ENCODE results near the gene NCOA7.

DNA sequence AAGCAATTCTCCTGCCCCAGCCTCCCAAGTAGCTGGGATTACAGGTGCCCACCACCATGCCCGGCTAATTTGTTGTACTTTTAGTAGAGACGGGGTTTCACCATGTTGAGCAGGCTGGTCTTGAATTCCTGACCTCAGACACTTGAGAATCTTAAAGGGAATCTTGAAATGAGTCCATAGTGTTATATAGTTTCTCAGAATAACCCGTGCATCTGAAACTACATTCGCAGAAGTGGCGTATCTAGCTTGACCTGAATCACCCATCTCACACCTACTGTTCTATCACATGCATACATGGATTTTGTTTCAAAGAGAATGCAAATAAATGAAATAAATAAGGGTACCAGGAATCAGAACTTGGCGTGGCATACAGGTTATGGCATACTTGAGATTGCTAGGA is 65.0 kb downstream of the NCOA7 start:
- TF ChIP-seq EZH2 (IDR thresholded peaks at IDR 0.05; ENCODE audit: borderline replicate concordance, control insufficient read depth, low read depth, low read length) (no peak), BRCA1 (IDR thresholded peaks at IDR 0.05; ENCODE audit: low read depth, low read length) (no peak), SREBF2 (IDR thresholded peaks at IDR 0.05; ENCODE audit: low read length) (no peak), POLR2A (IDR thresholded peaks at IDR 0.05; ENCODE audit: low read depth, low read length) (no peak), SPI1 (IDR thresholded peaks at IDR 0.05; ENCODE audit: borderline replicate concordance, insufficient read depth, low read depth, low read length) (no peak), JUNB (IDR thresholded peaks at IDR 0.05) (no peak), HDAC6 (IDR thresholded peaks at IDR 0.05; ENCODE audit: unreplicated experiment) (no peak)
- TF ChIP-seq, protein P1, sequence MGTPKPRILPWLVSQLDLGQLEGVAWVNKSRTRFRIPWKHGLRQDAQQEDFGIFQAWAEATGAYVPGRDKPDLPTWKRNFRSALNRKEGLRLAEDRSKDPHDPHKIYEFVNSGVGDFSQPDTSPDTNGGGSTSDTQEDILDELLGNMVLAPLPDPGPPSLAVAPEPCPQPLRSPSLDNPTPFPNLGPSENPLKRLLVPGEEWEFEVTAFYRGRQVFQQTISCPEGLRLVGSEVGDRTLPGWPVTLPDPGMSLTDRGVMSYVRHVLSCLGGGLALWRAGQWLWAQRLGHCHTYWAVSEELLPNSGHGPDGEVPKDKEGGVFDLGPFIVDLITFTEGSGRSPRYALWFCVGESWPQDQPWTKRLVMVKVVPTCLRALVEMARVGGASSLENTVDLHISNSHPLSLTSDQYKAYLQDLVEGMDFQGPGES (IDR thresholded peaks at IDR 0.05), result no peak
- TF ChIP-seq, protein P2, sequence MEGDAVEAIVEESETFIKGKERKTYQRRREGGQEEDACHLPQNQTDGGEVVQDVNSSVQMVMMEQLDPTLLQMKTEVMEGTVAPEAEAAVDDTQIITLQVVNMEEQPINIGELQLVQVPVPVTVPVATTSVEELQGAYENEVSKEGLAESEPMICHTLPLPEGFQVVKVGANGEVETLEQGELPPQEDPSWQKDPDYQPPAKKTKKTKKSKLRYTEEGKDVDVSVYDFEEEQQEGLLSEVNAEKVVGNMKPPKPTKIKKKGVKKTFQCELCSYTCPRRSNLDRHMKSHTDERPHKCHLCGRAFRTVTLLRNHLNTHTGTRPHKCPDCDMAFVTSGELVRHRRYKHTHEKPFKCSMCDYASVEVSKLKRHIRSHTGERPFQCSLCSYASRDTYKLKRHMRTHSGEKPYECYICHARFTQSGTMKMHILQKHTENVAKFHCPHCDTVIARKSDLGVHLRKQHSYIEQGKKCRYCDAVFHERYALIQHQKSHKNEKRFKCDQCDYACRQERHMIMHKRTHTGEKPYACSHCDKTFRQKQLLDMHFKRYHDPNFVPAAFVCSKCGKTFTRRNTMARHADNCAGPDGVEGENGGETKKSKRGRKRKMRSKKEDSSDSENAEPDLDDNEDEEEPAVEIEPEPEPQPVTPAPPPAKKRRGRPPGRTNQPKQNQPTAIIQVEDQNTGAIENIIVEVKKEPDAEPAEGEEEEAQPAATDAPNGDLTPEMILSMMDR (IDR thresholded peaks at IDR 0.05 in 2 of 3, conservative IDR thresholded peaks at IDR 0.05 in 1 of 3; ENCODE audit: control insufficient read depth in 2 of 3, extremely low read depth in 1 of 3, insufficient read depth in 1 of 3, low read depth in 3 of 3, low read length in 3 of 3), result no peak
- TF ChIP-seq, protein P3, sequence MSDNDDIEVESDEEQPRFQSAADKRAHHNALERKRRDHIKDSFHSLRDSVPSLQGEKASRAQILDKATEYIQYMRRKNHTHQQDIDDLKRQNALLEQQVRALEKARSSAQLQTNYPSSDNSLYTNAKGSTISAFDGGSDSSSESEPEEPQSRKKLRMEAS (IDR thresholded peaks at IDR 0.05; ENCODE audit: low read depth, low read length), result no peak

All from GM12878 (cell line).